Mesothelial cell of epicardium (in vitro differentiated cells): ENCODE results near the gene AQP10. TPM values are rescaled to one million over a fixed set of nuclear protein-coding genes. Genes with fewer than 3 reads are reported as not detected.
"Not testable (repeated sequence)": the region's sequence is repeated elsewhere in the genome, so short reads cannot be mapped to it uniquely, and the experiment has no call there.

ENCODE experiments used
- DNase-seq, 2 experiments: peaks; one replicate each; pipeline ENCODE4 v3.0.0; 2021; ENCODE audit warnings: low spot score in 2 of 2; ENCODE audit not compliant: unreplicated experiment in 2 of 2
- H3K27ac Mint-ChIP-seq: 2 replicates; pipeline ENCODE4 v1.8.0; 2021; ENCODE audit warnings: mixed read lengths
- H3K27me3 Mint-ChIP-seq: 2 replicates; pipeline ENCODE4 v1.8.0; 2021; ENCODE audit warnings: low read depth, mixed read lengths
- H3K36me3 Mint-ChIP-seq: 2 replicates; pipeline ENCODE4 v1.8.0; 2021; ENCODE audit warnings: mixed read lengths
- H3K4me1 Mint-ChIP-seq: 2 replicates; pipeline ENCODE4 v1.8.0; 2021; ENCODE audit warnings: mixed read lengths
- H3K4me3 Mint-ChIP-seq: 2 replicates; pipeline ENCODE4 v1.8.0; 2021; ENCODE audit warnings: mild to moderate bottlenecking, moderate library complexity, mixed read lengths
- H3K9me3 Mint-ChIP-seq: 2 replicates; pipeline ENCODE4 v1.8.0; 2021; ENCODE audit warnings: mixed read lengths
- total RNA-seq: library from RNA; stranded (reverse); gene quantifications from 3 replicates; pipeline ENCODE4 v1.2.1, GENCODE V29; 2021
- TF ChIP-seq, protein P1 (sequence below): fragments of 200-600 bp; sonication (generic); IDR thresholded peaks from one replicate; pipeline ENCODE4 v1.5.0; 2021; ENCODE audit warnings: antibody characterized with exemption; ENCODE audit not compliant: unreplicated experiment

Gene AQP10
- 0.57 to 1.00 TPM (median 0.60 TPM) in 3 replicates for total RNA-seq

DNA sequence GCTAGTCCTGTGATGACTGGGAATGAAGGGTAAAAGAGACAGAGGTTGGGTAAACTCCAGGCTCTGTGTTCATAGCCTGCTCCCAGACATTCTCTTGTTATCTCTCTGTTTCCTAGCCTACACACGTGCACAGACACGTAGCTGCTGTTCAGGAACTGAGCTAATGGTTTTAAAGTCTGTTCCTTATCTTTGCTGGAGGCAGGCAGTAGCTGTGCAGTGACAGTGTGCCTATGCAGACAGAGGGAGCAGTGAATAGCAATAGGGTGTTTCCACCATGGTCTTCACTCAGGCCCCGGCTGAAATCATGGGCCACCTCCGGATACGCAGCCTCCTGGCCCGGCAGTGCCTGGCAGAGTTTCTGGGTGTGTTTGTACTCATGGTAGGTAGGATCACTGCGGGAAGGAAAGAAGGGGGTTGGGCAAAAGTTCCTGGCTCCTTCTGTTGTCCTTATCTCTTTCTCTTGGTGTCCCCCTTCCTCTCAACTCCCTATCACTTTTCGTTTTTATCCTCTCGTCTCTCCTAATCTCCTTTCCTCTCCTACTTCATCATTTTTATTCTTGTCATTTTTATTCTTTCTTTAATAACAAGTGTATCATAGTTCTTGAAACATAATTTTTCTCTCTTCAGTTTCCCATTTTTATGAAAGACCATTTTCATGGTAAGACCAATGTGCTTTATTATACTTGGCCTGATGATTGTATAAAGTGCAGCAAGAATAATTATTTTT lies at the start of gene AQP10:
AQP10 (plus strand) TSS at position 212 of the 727 bp plus-strand sequence; CDS start at position 275, 63 bp downstream.
- H3K27me3 Mint-ChIP-seq = peaks cover 28% of the 10 kb centered on the region
- TF ChIP-seq, protein P1, sequence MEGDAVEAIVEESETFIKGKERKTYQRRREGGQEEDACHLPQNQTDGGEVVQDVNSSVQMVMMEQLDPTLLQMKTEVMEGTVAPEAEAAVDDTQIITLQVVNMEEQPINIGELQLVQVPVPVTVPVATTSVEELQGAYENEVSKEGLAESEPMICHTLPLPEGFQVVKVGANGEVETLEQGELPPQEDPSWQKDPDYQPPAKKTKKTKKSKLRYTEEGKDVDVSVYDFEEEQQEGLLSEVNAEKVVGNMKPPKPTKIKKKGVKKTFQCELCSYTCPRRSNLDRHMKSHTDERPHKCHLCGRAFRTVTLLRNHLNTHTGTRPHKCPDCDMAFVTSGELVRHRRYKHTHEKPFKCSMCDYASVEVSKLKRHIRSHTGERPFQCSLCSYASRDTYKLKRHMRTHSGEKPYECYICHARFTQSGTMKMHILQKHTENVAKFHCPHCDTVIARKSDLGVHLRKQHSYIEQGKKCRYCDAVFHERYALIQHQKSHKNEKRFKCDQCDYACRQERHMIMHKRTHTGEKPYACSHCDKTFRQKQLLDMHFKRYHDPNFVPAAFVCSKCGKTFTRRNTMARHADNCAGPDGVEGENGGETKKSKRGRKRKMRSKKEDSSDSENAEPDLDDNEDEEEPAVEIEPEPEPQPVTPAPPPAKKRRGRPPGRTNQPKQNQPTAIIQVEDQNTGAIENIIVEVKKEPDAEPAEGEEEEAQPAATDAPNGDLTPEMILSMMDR = no peak
- DNase-seq = no peak
- H3K4me1 Mint-ChIP-seq = peaks cover 17% of the 10 kb centered on the region
- peaks cover 20% of the 10 kb centered on the region for H3K9me3 Mint-ChIP-seq
- peak within 1 kb of the TSS; percentile 3 for H3K4me3 Mint-ChIP-seq
- H3K27ac Mint-ChIP-seq = peak within 1 kb of the TSS; percentile 77
- H3K36me3 Mint-ChIP-seq = no peaks in the 10 kb centered on the region

DNA sequence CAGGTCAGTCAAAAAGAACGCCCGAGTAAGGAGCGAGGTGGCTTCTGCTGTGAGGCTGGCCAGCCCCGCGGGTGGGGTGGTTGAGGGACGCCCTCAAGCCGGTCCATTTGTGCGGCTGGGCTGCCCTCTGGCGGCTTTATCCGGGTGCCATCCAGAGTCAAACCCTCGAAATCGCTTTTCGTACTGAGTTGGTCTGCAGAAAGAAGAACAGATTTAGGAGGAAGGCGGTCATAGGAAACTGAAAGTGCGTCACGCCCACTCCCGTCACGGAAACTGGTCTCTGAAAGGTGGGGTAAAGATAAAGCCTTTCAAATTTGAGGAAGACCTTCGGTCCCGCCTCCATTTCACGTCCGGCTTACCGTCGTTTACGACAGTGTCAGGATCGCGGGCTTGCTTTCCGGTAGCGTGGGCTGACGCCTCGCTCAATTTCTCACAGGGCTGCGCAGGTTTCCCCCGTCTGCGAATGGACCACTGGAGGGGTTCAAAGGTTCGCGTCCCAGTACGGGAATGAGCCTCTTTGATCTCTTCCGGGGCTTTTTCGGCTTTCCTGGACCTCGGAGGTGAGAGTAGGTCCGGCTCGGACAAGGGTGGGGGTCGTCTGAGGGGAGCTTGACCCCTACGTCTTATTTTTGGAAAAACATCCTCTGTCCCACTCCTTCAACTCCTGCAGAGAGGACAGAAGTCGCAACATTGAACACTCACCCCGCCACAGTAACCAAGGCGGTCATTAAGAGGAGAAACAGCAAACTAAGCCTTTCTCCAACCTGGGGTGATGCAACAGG lies 48.5 kb upstream of the AQP10 start, which contains the start of gene HAX1:
HAX1 (plus strand) TSS at position 413 of the 782 bp plus-strand sequence; CDS start at position 508, 95 bp downstream.
- DNase-seq = peak; percentile 67 to 82
- Mint-ChIP-seq H3K9me3 (no peaks in the 10 kb centered on the region), H3K4me1 (peaks cover 19% of the 10 kb centered on the region), H3K36me3 (peaks cover 22% of the 10 kb centered on the region), H3K4me3 (peak within 1 kb of the TSS; percentile 92), H3K27ac (peak within 1 kb of the TSS; percentile 95), H3K27me3 (no peaks in the 10 kb centered on the region)
- TF ChIP-seq, protein P1 = peak; percentile 45

DNA sequence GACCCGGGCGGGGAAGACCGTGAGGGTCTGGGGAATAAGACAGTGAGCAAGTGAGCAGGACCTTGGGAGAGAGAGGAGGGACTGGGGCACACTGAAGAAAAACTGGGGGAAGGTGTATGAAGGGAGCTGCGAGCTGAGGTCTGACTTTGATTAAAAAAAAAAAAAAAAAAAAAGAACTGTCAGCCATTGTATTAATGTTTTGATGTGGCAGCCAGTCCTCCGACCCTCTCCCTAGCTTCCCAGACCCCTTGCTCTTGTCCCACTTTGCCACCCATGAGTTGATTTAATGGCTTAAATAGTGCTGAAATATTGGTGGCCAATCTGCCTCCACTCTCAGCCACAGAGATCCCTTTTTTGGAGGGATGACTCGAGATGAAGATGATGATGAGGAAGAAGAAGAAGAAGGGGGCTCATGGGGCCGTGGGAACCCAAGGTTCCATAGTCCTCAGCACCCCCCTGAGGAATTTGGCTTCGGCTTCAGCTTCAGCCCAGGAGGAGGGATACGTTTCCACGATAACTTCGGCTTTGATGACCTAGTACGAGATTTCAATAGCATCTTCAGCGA lies 47.8 kb upstream of the AQP10 start:
- peaks cover 19% of the 10 kb centered on the region for H3K4me1 Mint-ChIP-seq
- peak overlapping the region; percentile 95 for H3K27ac Mint-ChIP-seq
- H3K36me3 Mint-ChIP-seq = peaks cover 22% of the 10 kb centered on the region
- H3K27me3 Mint-ChIP-seq = no peaks in the 10 kb centered on the region
- TF ChIP-seq, protein P1 = no peak
- H3K4me3 Mint-ChIP-seq = peak overlapping the region; percentile 92
- no peaks in the 10 kb centered on the region for H3K9me3 Mint-ChIP-seq
- no peak for DNase-seq

- no peak for DNase-seq
- TF ChIP-seq, protein P1 = no peak
Measured at GRCh38 chr1:154276797-154277196, 44.1 kb upstream of the AQP10 start.

GRCh38 chr1:154287591-154287990 lies 33.3 kb upstream of the AQP10 start:
- H3K4me1 Mint-ChIP-seq, H3K4me3 Mint-ChIP-seq, H3K27ac Mint-ChIP-seq, H3K27me3 Mint-ChIP-seq, H3K9me3 Mint-ChIP-seq, H3K36me3 Mint-ChIP-seq, DNase-seq: not testable (repeated sequence)

More at GRCh38 chr1:154276797-154277196, 44.1 kb upstream of the AQP10 start:
- H3K4me3 Mint-ChIP-seq = no peak overlapping the region
- H3K4me1 Mint-ChIP-seq = peaks cover 16% of the 10 kb centered on the region
- peaks cover 7% of the 10 kb centered on the region for H3K36me3 Mint-ChIP-seq
- no peak overlapping the region for H3K27ac Mint-ChIP-seq
- no peaks in the 10 kb centered on the region for H3K27me3 Mint-ChIP-seq
- H3K9me3 Mint-ChIP-seq = no peaks in the 10 kb centered on the region
